ENCODE results near the gene MMADHC.

MMADHC gene

GRCh38 chr2:149534674-149535073 lies 52.9 kb downstream of the MMADHC start:
- Histone ChIP-seq H3K9me3 (ENCODE audit: insufficient read depth, low read length) (no peaks in the 10 kb centered on the region), H3K9ac (ENCODE audit: insufficient read length, low read depth) (no peak overlapping the region), H3K27me3 (ENCODE audit: insufficient read depth, insufficient read length) (no peaks in the 10 kb centered on the region), H3K4me3 (ENCODE audit: insufficient read length, low read depth) (no peak overlapping the region), H3K4me1 (ENCODE audit: insufficient read depth, insufficient read length) (no peaks in the 10 kb centered on the region), H3K36me3 (ENCODE audit: insufficient read depth, insufficient read length, low read length) (no peaks in the 10 kb centered on the region)
- TF ChIP-seq YY1 (IDR thresholded peaks at IDR 0.05; ENCODE audit: insufficient read depth, insufficient read length), result no peak
- no peak for TF ChIP-seq SUZ12 (IDR thresholded peaks at IDR 0.05; ENCODE audit: extremely low read depth, insufficient read depth, insufficient read length)
- DNase-seq (ENCODE audit: low read depth, low spot score), result no peak

GRCh38 chr2:149528983-149529382 lies 58.6 kb downstream of the MMADHC start:
- Histone ChIP-seq H3K4me3 (ENCODE audit: insufficient read length, low read depth) (no peak overlapping the region), H3K9me3 (ENCODE audit: insufficient read depth, low read length) (no peaks in the 10 kb centered on the region), H3K27me3 (ENCODE audit: insufficient read depth, insufficient read length) (no peaks in the 10 kb centered on the region), H3K9ac (ENCODE audit: insufficient read length, low read depth) (no peak overlapping the region), H3K4me1 (ENCODE audit: insufficient read depth, insufficient read length) (no peaks in the 10 kb centered on the region), H3K36me3 (ENCODE audit: insufficient read depth, insufficient read length, low read length) (no peaks in the 10 kb centered on the region)
- no peak for TF ChIP-seq ZNF274 (IDR thresholded peaks at IDR 0.05; ENCODE audit: low read depth, low read length)
- no peak for TF ChIP-seq SUZ12 (IDR thresholded peaks at IDR 0.05; ENCODE audit: extremely low read depth, insufficient read depth, insufficient read length)
- no peak for TF ChIP-seq YY1 (IDR thresholded peaks at IDR 0.05; ENCODE audit: insufficient read depth, insufficient read length)
- no peak for DNase-seq (ENCODE audit: low read depth, low spot score)

GRCh38 chr2:149527998-149528755 lies 59.4 kb downstream of the MMADHC start:
- Histone ChIP-seq H3K36me3 (ENCODE audit: insufficient read depth, insufficient read length, low read length) (no peaks in the 10 kb centered on the region), H3K4me3 (ENCODE audit: insufficient read length, low read depth) (no peak overlapping the region), H3K27me3 (ENCODE audit: insufficient read depth, insufficient read length) (no peaks in the 10 kb centered on the region), H3K9ac (ENCODE audit: insufficient read length, low read depth) (no peak overlapping the region), H3K9me3 (ENCODE audit: insufficient read depth, low read length) (no peaks in the 10 kb centered on the region), H3K4me1 (ENCODE audit: insufficient read depth, insufficient read length) (no peaks in the 10 kb centered on the region)
- no peak for TF ChIP-seq YY1 (IDR thresholded peaks at IDR 0.05; ENCODE audit: insufficient read depth, insufficient read length)
- no peak for TF ChIP-seq SUZ12 (IDR thresholded peaks at IDR 0.05; ENCODE audit: extremely low read depth, insufficient read depth, insufficient read length)
- TF ChIP-seq ZNF274 (IDR thresholded peaks at IDR 0.05; ENCODE audit: low read depth, low read length), result no peak
- DNase-seq (ENCODE audit: low read depth, low spot score), result no peak

- H3K4me3 ChIP-seq (ENCODE audit: insufficient read length, low read depth), result no peak overlapping the region
- H3K9me3 ChIP-seq (ENCODE audit: insufficient read depth, low read length), result no peaks in the 10 kb centered on the region
- H3K9ac ChIP-seq (ENCODE audit: insufficient read length, low read depth), result no peak overlapping the region
- H3K36me3 ChIP-seq (ENCODE audit: insufficient read depth, insufficient read length, low read length), result no peaks in the 10 kb centered on the region
- DNase-seq (ENCODE audit: low read depth, low spot score), result no peak
- H3K4me1 ChIP-seq (ENCODE audit: insufficient read depth, insufficient read length), result no peaks in the 10 kb centered on the region
- no peaks in the 10 kb centered on the region for H3K27me3 ChIP-seq (ENCODE audit: insufficient read depth, insufficient read length)
- TF ChIP-seq YY1 (IDR thresholded peaks at IDR 0.05; ENCODE audit: insufficient read depth, insufficient read length), result no peak
- no peak for TF ChIP-seq SUZ12 (IDR thresholded peaks at IDR 0.05; ENCODE audit: extremely low read depth, insufficient read depth, insufficient read length)
- no peak for TF ChIP-seq ZNF274 (IDR thresholded peaks at IDR 0.05; ENCODE audit: low read depth, low read length)
Observed at GRCh38 chr2:149526689-149527088, 60.9 kb downstream of the MMADHC start.

- Histone ChIP-seq H3K9ac (ENCODE audit: insufficient read length, low read depth) (no peak overlapping the region), H3K9me3 (ENCODE audit: insufficient read depth, low read length) (no peaks in the 10 kb centered on the region), H3K4me3 (ENCODE audit: insufficient read length, low read depth) (no peak overlapping the region), H3K27me3 (ENCODE audit: insufficient read depth, insufficient read length) (no peaks in the 10 kb centered on the region), H3K4me1 (ENCODE audit: insufficient read depth, insufficient read length) (no peaks in the 10 kb centered on the region), H3K36me3 (ENCODE audit: insufficient read depth, insufficient read length, low read length) (no peaks in the 10 kb centered on the region)
- TF ChIP-seq ZNF274 (IDR thresholded peaks at IDR 0.05; ENCODE audit: low read depth, low read length), result no peak
- no peak for TF ChIP-seq SUZ12 (IDR thresholded peaks at IDR 0.05; ENCODE audit: extremely low read depth, insufficient read depth, insufficient read length)
- no peak for TF ChIP-seq YY1 (IDR thresholded peaks at IDR 0.05; ENCODE audit: insufficient read depth, insufficient read length)
- no peak for DNase-seq (ENCODE audit: low read depth, low spot score)
Observed at GRCh38 chr2:149525323-149525722, 62.3 kb downstream of the MMADHC start.
